ENCODE data around the gene LEMD2.

LEMD2 gene

DNA sequence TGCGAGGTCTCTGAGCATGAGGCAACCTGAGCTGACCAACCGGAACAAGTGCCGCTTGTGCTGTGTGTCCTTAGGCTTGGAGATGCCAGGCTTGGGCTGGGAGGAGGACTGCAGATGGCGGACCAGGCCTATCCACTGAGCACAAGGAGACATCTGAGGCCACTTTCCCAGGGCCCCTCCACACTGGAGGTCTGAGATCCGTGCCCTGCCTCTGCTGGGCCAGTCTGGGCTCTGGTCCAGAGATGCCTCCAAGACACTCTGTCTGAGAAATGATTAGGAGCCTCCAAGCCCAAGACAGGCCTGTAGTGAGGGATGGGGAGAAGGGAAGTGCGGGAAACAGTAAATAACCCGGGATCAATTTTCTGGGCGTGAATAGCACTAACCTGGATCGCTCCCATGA, 17.9 kb upstream of the LEMD2 start:
- H3K36me3 ChIP-seq (ENCODE audit: insufficient read depth, low read length): no peaks in the 10 kb centered on the region
- no peaks in the 10 kb centered on the region for H3K27me3 ChIP-seq (ENCODE audit: insufficient read depth, low read length, poor library complexity, severe bottlenecking)
- H3F3A ChIP-seq (ENCODE audit: low read depth): no peaks in the 10 kb centered on the region
- no peaks in the 10 kb centered on the region for H3K9me3 ChIP-seq (ENCODE audit: insufficient read depth, low read depth, low read length)
- H3K4me2 ChIP-seq (ENCODE audit: low read depth, low read length, poor library complexity, severe bottlenecking): no peak overlapping the region
- H3K4me1 ChIP-seq (ENCODE audit: insufficient read depth, low read length, poor library complexity, severe bottlenecking): peaks cover 11% of the 10 kb centered on the region
- TF ChIP-seq, protein P1, sequence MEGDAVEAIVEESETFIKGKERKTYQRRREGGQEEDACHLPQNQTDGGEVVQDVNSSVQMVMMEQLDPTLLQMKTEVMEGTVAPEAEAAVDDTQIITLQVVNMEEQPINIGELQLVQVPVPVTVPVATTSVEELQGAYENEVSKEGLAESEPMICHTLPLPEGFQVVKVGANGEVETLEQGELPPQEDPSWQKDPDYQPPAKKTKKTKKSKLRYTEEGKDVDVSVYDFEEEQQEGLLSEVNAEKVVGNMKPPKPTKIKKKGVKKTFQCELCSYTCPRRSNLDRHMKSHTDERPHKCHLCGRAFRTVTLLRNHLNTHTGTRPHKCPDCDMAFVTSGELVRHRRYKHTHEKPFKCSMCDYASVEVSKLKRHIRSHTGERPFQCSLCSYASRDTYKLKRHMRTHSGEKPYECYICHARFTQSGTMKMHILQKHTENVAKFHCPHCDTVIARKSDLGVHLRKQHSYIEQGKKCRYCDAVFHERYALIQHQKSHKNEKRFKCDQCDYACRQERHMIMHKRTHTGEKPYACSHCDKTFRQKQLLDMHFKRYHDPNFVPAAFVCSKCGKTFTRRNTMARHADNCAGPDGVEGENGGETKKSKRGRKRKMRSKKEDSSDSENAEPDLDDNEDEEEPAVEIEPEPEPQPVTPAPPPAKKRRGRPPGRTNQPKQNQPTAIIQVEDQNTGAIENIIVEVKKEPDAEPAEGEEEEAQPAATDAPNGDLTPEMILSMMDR (conservative IDR thresholded peaks at IDR 0.05; ENCODE audit: low read length): no peak
- no peak for TF ChIP-seq EZH2phosphoT487 (IDR thresholded peaks at IDR 0.05; ENCODE audit: borderline replicate concordance)
- no peaks in the 10 kb centered on the region for H3K79me2 ChIP-seq (ENCODE audit: insufficient read depth, low read length)
- H2AFZ ChIP-seq (ENCODE audit: low read length): no peak overlapping the region
- H3K4me3 ChIP-seq (ENCODE audit: low read length, poor library complexity, severe bottlenecking): no peak overlapping the region
- no peak overlapping the region for H3K9ac ChIP-seq (ENCODE audit: low read depth, low read length, poor library complexity, severe bottlenecking)
- H3K9me2 ChIP-seq (replicated peaks; ENCODE audit: low read depth, low read length): no peaks in the 10 kb centered on the region
- H4K20me1 ChIP-seq (ENCODE audit: insufficient read depth, low read length, poor library complexity, severe bottlenecking): no peaks in the 10 kb centered on the region

DNA sequence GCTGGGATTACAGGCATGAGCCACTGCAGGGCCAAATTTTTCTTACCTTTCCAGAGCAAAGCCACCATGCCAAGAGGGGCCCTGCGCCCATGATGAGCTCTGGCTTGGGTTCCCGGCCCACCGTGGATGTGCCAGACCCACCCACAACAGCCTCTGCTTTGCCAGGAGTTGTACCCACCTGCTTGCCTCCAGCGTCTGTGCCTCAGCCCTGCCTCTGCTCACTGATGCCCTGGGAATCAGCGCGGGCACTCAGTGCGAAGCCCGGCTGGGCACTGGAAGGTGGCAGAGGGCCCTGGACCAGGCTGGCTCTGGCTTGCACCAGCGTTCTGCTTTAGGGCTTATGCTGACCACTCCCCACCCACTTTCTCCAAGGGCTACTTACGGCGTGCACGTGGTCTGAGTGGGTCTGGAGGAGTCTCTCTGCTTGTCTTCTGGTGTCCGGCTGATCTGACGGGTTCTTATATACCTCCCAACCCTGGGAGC, 14.7 kb upstream of the LEMD2 start, which contains the start of gene MLN:
MLN (minus strand) TSS at position 433 of the 483 bp plus-strand sequence. CDS start 2,840 bp downstream, outside the sequence.
- H3K27me3 ChIP-seq (ENCODE audit: insufficient read depth, low read length, poor library complexity, severe bottlenecking): no peaks in the 10 kb centered on the region
- no peak for TF ChIP-seq EZH2phosphoT487 (IDR thresholded peaks at IDR 0.05; ENCODE audit: borderline replicate concordance)
- TF ChIP-seq, protein P1 (conservative IDR thresholded peaks at IDR 0.05; ENCODE audit: low read length): no peak
- H3K36me3 ChIP-seq (ENCODE audit: insufficient read depth, low read length): no peaks in the 10 kb centered on the region
- no peak within 1 kb of the TSS for H2AFZ ChIP-seq (ENCODE audit: low read length)
- H4K20me1 ChIP-seq (ENCODE audit: insufficient read depth, low read length, poor library complexity, severe bottlenecking): no peaks in the 10 kb centered on the region
- peaks cover 11% of the 10 kb centered on the region for H3K4me1 ChIP-seq (ENCODE audit: insufficient read depth, low read length, poor library complexity, severe bottlenecking)
- no peak within 1 kb of the TSS for H3K4me3 ChIP-seq (ENCODE audit: low read length, poor library complexity, severe bottlenecking)
- H3K4me2 ChIP-seq (ENCODE audit: low read depth, low read length, poor library complexity, severe bottlenecking): no peak within 1 kb of the TSS
- no peaks in the 10 kb centered on the region for H3K79me2 ChIP-seq (ENCODE audit: insufficient read depth, low read length)
- no peaks in the 10 kb centered on the region for H3K9me2 ChIP-seq (replicated peaks; ENCODE audit: low read depth, low read length)
- no peaks in the 10 kb centered on the region for H3F3A ChIP-seq (ENCODE audit: low read depth)
- no peak within 1 kb of the TSS for H3K9ac ChIP-seq (ENCODE audit: low read depth, low read length, poor library complexity, severe bottlenecking)
- H3K9me3 ChIP-seq (ENCODE audit: insufficient read depth, low read depth, low read length): no peaks in the 10 kb centered on the region

DNA sequence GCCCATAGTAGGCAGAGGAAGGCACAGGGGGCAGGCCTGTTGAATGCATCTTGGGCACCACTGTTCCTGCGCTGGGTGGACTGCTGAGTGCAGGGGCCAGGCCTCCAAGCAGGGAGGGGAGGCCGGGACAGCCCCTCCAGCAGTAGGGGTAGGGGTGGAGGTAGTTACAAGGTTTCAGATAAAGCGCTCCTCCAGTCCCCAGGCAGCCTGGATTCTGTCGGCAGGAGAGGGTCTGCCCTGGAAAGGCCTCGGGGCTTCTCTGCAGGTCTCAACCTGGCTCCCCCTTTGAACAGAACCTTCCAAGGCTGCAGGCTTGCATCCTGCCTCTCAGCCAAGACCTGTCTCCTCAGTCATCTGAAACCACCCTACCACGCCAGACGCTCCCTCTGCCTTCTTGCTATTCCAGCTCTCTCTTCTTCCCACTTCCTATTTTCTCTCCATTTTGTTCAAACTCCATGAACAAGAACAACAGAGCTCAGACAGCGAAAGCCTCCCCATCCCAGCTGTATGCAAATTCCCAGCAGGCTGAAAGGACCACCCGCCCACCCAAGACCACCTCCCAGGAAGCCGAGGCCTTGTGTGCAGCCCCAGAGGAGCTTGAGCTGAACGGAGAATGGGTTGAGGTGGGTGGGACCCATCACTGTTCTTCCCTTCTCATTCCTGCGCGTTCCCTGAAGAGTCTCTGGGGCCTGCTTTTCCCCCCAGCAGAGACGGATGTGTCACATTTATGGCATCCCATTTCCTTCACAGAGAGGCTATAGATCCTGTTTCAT, 13.4 kb upstream of the LEMD2 start:
- Histone ChIP-seq H3K4me2 (ENCODE audit: low read depth, low read length, poor library complexity, severe bottlenecking) (no peak overlapping the region), H3K79me2 (ENCODE audit: insufficient read depth, low read length) (no peaks in the 10 kb centered on the region), H3K9me3 (ENCODE audit: insufficient read depth, low read depth, low read length) (no peaks in the 10 kb centered on the region), H2AFZ (ENCODE audit: low read length) (no peak overlapping the region), H3K4me1 (ENCODE audit: insufficient read depth, low read length, poor library complexity, severe bottlenecking) (peaks cover 1% of the 10 kb centered on the region), H3K9ac (ENCODE audit: low read depth, low read length, poor library complexity, severe bottlenecking) (no peak overlapping the region), H3K4me3 (ENCODE audit: low read length, poor library complexity, severe bottlenecking) (no peak overlapping the region), H4K20me1 (ENCODE audit: insufficient read depth, low read length, poor library complexity, severe bottlenecking) (no peaks in the 10 kb centered on the region), H3K36me3 (ENCODE audit: insufficient read depth, low read length) (no peaks in the 10 kb centered on the region), H3K9me2 (replicated peaks; ENCODE audit: low read depth, low read length) (no peaks in the 10 kb centered on the region), H3F3A (ENCODE audit: low read depth) (no peaks in the 10 kb centered on the region), H3K27me3 (ENCODE audit: insufficient read depth, low read length, poor library complexity, severe bottlenecking) (no peaks in the 10 kb centered on the region)
- TF ChIP-seq, protein P1 (conservative IDR thresholded peaks at IDR 0.05; ENCODE audit: low read length): no peak
- TF ChIP-seq EZH2phosphoT487 (IDR thresholded peaks at IDR 0.05; ENCODE audit: borderline replicate concordance): no peak
